Brain microvascular endothelial cell (primary cell): Measurements from ENCODE around the gene URB1.

ENCODE experiments used
- DNase-seq: peaks from one replicate; pipeline ENCODE4 v3.0.0-alpha.2; 2020
- H3K27ac ChIP-seq: fragments of 250-450 bp; sonication (Bioruptor Pico); 2 replicates; pipeline ENCODE4 v1.5.1; 2020; ENCODE audit warnings: mild to moderate bottlenecking, moderate library complexity
- H3K27me3 ChIP-seq: fragments of 250-450 bp; sonication (Bioruptor Pico); replicated peaks from 2 replicates; pipeline ENCODE4 v1.5.1; 2020; ENCODE audit warnings: mild to moderate bottlenecking
- H3K36me3 ChIP-seq: fragments of 250-450 bp; sonication (Bioruptor Pico); replicated peaks from 2 replicates; pipeline ENCODE4 v1.5.1; 2020; ENCODE audit warnings: mild to moderate bottlenecking
- H3K4me3 ChIP-seq: 2 replicates; pipeline ENCODE4 v1.5.1; 2011; ENCODE audit warnings: low read depth, mild to moderate bottlenecking, control low read depth, low read length, moderate library complexity
- CTCF ChIP-seq: IDR thresholded peaks from 2 replicates; pipeline ENCODE4 v1.5.1; 2011; ENCODE audit warnings: low read depth, mild to moderate bottlenecking, moderate library complexity, low read length, control low read depth, inconsistent platforms; ENCODE audit errors: missing control alignments
- in situ Hi-C: cut with HindIII; loops from 2 replicates; pipeline ENCODE4 v1.10.0; 2017; ENCODE audit warnings: low sequenced_read_pairs, low pct_ligation_motif_present

Gene URB1

GRCh38 chr21:32425628-32426027 is 32.8 kb upstream of the URB1 start:
- no peak for TF ChIP-seq CTCF
- no peaks in the 10 kb centered on the region for H3K27me3 ChIP-seq
- H3K36me3 ChIP-seq, result no peaks in the 10 kb centered on the region
- no peak overlapping the region for H3K27ac ChIP-seq
- H3K4me3 ChIP-seq, result no peak overlapping the region
- DNase-seq, result no peak
- in situ Hi-C loops, result no loop called here

- TF ChIP-seq CTCF, result peak; percentile 13
- no peak for DNase-seq
- in situ Hi-C loops, result loop anchor here (25.0 kb wide), 1 partner anchor 138 kb away; no protein-coding TSS in a partner anchor
- no peak overlapping the region for H3K4me3 ChIP-seq
- H3K27ac ChIP-seq, result no peak overlapping the region
- H3K27me3 ChIP-seq, result no peaks in the 10 kb centered on the region
- H3K36me3 ChIP-seq, result no peaks in the 10 kb centered on the region
These were observed 31.9 kb upstream of the URB1 start for GRCh38 chr21:32424674-32425073.

GRCh38 chr21:32424191-32424535 is 31.4 kb upstream of the URB1 start:
- Histone ChIP-seq H3K4me3 (no peak overlapping the region), H3K27ac (peak overlapping the region; percentile 67), H3K36me3 (no peaks in the 10 kb centered on the region), H3K27me3 (no peaks in the 10 kb centered on the region)
- no peak for TF ChIP-seq CTCF
- DNase-seq, result no peak
- in situ Hi-C loops, result loop anchor here (25.0 kb wide), 1 partner anchor 138 kb away; no protein-coding TSS in a partner anchor

- Histone ChIP-seq H3K4me3 (no peak overlapping the region), H3K27me3 (no peaks in the 10 kb centered on the region), H3K27ac (peak overlapping the region; percentile 67), H3K36me3 (no peaks in the 10 kb centered on the region)
- in situ Hi-C loops, result loop anchor here (25.0 kb wide), 1 partner anchor 139 kb away; no protein-coding TSS in a partner anchor
- DNase-seq, result peak; percentile 84
- TF ChIP-seq CTCF, result no peak
These were observed 30.7 kb upstream of the URB1 start for GRCh38 chr21:32423320-32424190.

GRCh38 chr21:32422064-32422463 is 29.3 kb upstream of the URB1 start:
- no peak overlapping the region for H3K27ac ChIP-seq
- no peak overlapping the region for H3K4me3 ChIP-seq
- in situ Hi-C loops, result loop anchor here (25.0 kb wide), 1 partner anchor 140 kb away; no protein-coding TSS in a partner anchor
- no peak for TF ChIP-seq CTCF
- H3K27me3 ChIP-seq, result no peaks in the 10 kb centered on the region
- no peaks in the 10 kb centered on the region for H3K36me3 ChIP-seq
- no peak for DNase-seq
